Measurements from ENCODE around the gene ADAMTS2. TPM values are rescaled to one million over a fixed set of nuclear protein-coding genes. Genes with fewer than 3 reads are reported as not detected.

The ADAMTS2 gene
- total RNA-seq, 4 donors from 2014 or later, result 2.3 to 10.6 (median 3.0) TPM

- no peak overlapping the region for H3K4me3 ChIP-seq (ENCODE audit: low read depth, poor library complexity, severe bottlenecking)
- TF ChIP-seq POLR2A (IDR thresholded peaks at IDR 0.05) (no peak), CTCF (IDR thresholded peaks at IDR 0.05) (no peak)
- WGBS, 2 donors, result 49 to 54% methylated on average over 22 to 29 of the region's 31 CpGs
- intact Hi-C loops (cut with DNase I; ENCODE audit: low total_unique reads), result no loop called here
- peak; percentile 55 to 94 for DNase-seq (ENCODE audit: low spot score in 2 of 2)
These were observed 31.3 kb downstream of the ADAMTS2 start for GRCh38 chr5:179313849-179314521.

GRCh38 chr5:179312557-179313235 lies 32.6 kb downstream of the ADAMTS2 start:
- no peak for TF ChIP-seq CTCF (IDR thresholded peaks at IDR 0.05)
- no peak for TF ChIP-seq POLR2A (IDR thresholded peaks at IDR 0.05)
- H3K4me3 ChIP-seq (ENCODE audit: low read depth, poor library complexity, severe bottlenecking), result no peak overlapping the region
- DNase-seq (ENCODE audit: low spot score in 2 of 2), result peak in 1 of 2 donors; percentile 63
- intact Hi-C loops (cut with DNase I; ENCODE audit: low total_unique reads), result no loop called here
- WGBS, 2 donors, result 88 to 92% methylated on average over 16 to 17 of the region's 17 CpGs

- whole genome bisulfite sequencing, 2 donors, result 92% methylated on average over 10 of the region's 10 CpGs
- H3K4me3 ChIP-seq (ENCODE audit: low read depth, poor library complexity, severe bottlenecking), result no peak overlapping the region
- TF ChIP-seq POLR2A (IDR thresholded peaks at IDR 0.05), result no peak
- no peak for TF ChIP-seq CTCF (IDR thresholded peaks at IDR 0.05)
- peak in 1 of 2 donors; percentile 74 for DNase-seq (ENCODE audit: low spot score in 2 of 2)
- intact Hi-C loops (cut with DNase I; ENCODE audit: low total_unique reads), result no loop called here
These were observed 33.7 kb downstream of the ADAMTS2 start for GRCh38 chr5:179311581-179311980.

- intact Hi-C loops (cut with DNase I; ENCODE audit: low total_unique reads), result no loop called here
- 77 to 86% methylated on average over 8 of the region's 8 CpGs for WGBS, 2 donors
- DNase-seq (ENCODE audit: low spot score in 2 of 2), result peak in 1 of 2 donors; percentile 74
- H3K4me3 ChIP-seq (ENCODE audit: low read depth, poor library complexity, severe bottlenecking), result no peak overlapping the region
- TF ChIP-seq CTCF (IDR thresholded peaks at IDR 0.05) (no peak), POLR2A (IDR thresholded peaks at IDR 0.05) (no peak)
These were observed 34.2 kb downstream of the ADAMTS2 start for GRCh38 chr5:179311091-179311470.

- intact Hi-C loops (cut with DNase I; ENCODE audit: low total_unique reads), result no loop called here
- TF ChIP-seq CTCF (IDR thresholded peaks at IDR 0.05) (no peak), POLR2A (IDR thresholded peaks at IDR 0.05) (no peak)
- WGBS, 2 donors, result 73 to 76% methylated on average over 6 to 8 of the region's 9 CpGs
- H3K4me3 ChIP-seq (ENCODE audit: low read depth, poor library complexity, severe bottlenecking), result no peak overlapping the region
- peak in 1 of 2 donors; percentile 79 for DNase-seq (ENCODE audit: low spot score in 2 of 2)
These were observed 34.7 kb downstream of the ADAMTS2 start for GRCh38 chr5:179310439-179311090.

Measured in lower leg skin (tissue), 4 donors.